IPS-18a (cell line): Measurements from ENCODE around the gene MPG.
"Not testable (repeated sequence)": the region's sequence is repeated elsewhere in the genome, so short reads cannot be mapped to it uniquely, and the experiment has no call there.

Experiments used
- H3K27ac ChIP-seq: one replicate; pipeline ENCODE4 v1.5.1; 2013; ENCODE audit warnings: low read length
- H3K27me3 ChIP-seq: one replicate; pipeline ENCODE4 v1.6.1; 2013; ENCODE audit warnings: mild to moderate bottlenecking, low read length; ENCODE audit not compliant: control insufficient read depth, insufficient read depth
- H3K36me3 ChIP-seq: one replicate; pipeline ENCODE4 v1.6.1; 2013; ENCODE audit warnings: low read depth, low read length; ENCODE audit not compliant: control insufficient read depth
- H3K4me1 ChIP-seq: one replicate; pipeline ENCODE4 v1.6.1; 2013; ENCODE audit warnings: low read depth, low read length; ENCODE audit not compliant: control insufficient read depth
- H3K4me3 ChIP-seq: one replicate; pipeline ENCODE4 v1.5.1; 2013; ENCODE audit warnings: low read length
- H3K9ac ChIP-seq: one replicate; pipeline ENCODE4 v1.6.1; 2013; ENCODE audit warnings: mild to moderate bottlenecking, low read length, moderate library complexity
- H3K9me3 ChIP-seq: one replicate; pipeline ENCODE4 v1.6.1; 2013; ENCODE audit warnings: low read depth, low read length; ENCODE audit not compliant: control insufficient read depth

Gene MPG, protein sequence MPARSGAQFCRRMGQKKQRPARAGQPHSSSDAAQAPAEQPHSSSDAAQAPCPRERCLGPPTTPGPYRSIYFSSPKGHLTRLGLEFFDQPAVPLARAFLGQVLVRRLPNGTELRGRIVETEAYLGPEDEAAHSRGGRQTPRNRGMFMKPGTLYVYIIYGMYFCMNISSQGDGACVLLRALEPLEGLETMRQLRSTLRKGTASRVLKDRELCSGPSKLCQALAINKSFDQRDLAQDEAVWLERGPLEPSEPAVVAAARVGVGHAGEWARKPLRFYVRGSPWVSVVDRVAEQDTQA

DNA sequence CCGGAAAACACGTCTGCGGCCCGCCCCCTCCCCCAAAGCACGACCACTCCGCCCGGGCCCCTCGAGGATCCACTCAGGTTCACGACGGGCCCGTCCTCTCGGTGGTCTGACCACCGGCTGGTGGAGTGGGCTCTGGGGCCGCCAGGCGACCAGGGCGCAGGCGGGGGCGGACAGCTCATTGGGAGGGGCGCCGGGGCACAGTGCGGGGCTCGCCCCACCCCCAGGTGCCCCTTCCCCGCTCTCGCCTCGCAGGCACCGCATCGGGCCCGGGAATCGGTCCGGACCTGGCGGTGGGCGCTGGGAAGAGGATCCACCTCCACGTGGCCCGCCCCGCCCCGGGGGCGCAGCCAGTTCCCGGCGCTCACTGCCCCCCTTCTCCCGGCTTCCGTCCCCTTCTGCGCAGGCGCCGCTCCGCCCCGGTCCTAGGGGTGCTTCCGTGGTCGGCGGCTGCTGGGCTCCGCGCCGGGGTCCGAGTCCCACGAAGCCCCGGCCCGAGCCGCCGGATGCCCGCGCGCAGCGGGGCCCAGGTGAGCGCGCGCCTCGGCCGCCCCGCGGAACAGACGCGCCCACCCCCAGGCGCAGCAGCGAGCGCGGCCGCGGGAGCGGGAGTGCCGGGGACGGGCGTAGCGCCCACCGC is at the start of gene MPG:
TSS of gene MPG (plus strand) at position 419 of the 637 bp plus-strand sequence. CDS start at position 504, 85 bp downstream.
- no peaks in the 10 kb centered on the region for H3K9me3 ChIP-seq
- H3K4me1 ChIP-seq = peaks cover 27% of the 10 kb centered on the region
- H3K27me3 ChIP-seq = peaks cover 14% of the 10 kb centered on the region
- peak within 1 kb of the TSS; percentile 64 for H3K4me3 ChIP-seq
- H3K9ac ChIP-seq = peak within 1 kb of the TSS; percentile 50
- H3K27ac ChIP-seq = no peak within 1 kb of the TSS
- no peaks in the 10 kb centered on the region for H3K36me3 ChIP-seq

DNA sequence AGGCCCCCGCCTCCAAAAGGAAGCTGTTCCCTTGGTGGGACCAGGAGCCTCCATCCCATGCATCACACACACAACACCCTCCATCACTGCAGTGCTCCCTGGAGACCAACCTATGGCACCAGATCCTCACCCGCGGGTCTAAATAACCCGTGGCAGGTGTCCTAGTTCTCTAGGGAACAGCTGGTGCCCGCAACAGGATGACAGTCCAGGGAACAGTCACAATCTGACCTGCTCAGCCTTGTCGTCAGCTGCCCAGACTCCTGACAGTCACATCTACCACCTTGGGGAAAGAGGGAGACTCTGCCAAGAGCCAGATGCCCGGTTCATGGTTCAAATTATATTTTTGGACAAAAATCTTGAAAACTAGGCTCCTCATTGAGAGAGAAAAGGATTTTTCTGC is 47.4 kb upstream of the MPG start:
- not testable (repeated sequence) for H3K9ac ChIP-seq, H3K9me3 ChIP-seq, H3K4me1 ChIP-seq, H3K36me3 ChIP-seq, H3K27ac ChIP-seq, H3K4me3 ChIP-seq, H3K27me3 ChIP-seq

GRCh38 chr16:33154-33876 is 44.7 kb upstream of the MPG start:
- H3K27me3 ChIP-seq, H3K36me3 ChIP-seq, H3K4me3 ChIP-seq, H3K27ac ChIP-seq, H3K4me1 ChIP-seq, H3K9me3 ChIP-seq, H3K9ac ChIP-seq: not testable (repeated sequence)

DNA sequence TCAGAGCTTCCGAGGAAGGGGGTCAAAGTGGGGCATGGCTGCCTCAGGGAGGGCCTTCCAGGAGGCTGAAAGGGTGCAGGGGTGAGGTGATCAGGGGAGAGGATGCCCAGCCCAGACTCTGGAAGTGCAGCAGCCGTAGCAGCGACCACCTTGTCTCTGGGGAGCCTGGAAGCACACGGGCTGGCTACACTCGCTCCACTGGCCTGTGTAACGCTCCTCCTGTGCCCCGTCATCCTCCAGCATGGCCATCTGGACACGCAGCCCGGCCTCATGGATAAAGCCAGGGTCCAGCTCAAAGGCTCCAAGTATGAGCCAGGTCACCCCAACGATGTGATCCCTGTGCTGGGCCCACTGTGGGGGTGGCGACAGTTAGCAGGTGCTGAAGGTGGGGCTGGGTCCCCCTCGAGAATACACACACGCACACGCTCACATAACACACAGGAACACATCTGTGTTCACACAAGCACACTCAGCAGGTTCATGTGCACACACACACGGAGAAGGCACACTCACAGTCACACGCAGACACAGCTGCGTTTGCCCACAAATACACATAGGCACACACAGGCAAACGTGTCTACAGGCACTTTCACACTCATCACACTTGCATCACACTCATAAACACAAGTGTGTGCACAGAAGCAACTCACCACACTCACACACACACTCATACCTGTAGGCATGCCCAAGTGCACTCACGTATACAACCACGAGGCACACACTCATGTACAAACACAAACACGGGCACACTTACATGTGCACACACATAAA is 44.0 kb upstream of the MPG start:
- H3K4me1 ChIP-seq = no peaks in the 10 kb centered on the region
- H3K9me3 ChIP-seq = no peaks in the 10 kb centered on the region
- no peak overlapping the region for H3K4me3 ChIP-seq
- peaks cover 3% of the 10 kb centered on the region for H3K36me3 ChIP-seq
- no peak overlapping the region for H3K9ac ChIP-seq
- no peak overlapping the region for H3K27ac ChIP-seq
- H3K27me3 ChIP-seq = no peaks in the 10 kb centered on the region

GRCh38 chr16:34648-34987 is 43.4 kb upstream of the MPG start:
- H3K4me1 ChIP-seq = no peaks in the 10 kb centered on the region
- H3K36me3 ChIP-seq = peaks cover 3% of the 10 kb centered on the region
- no peak overlapping the region for H3K9ac ChIP-seq
- no peaks in the 10 kb centered on the region for H3K9me3 ChIP-seq
- H3K4me3 ChIP-seq = no peak overlapping the region
- no peaks in the 10 kb centered on the region for H3K27me3 ChIP-seq
- no peak overlapping the region for H3K27ac ChIP-seq

- Histone ChIP-seq H3K4me3 (no peak overlapping the region), H3K27ac (no peak overlapping the region), H3K36me3 (peaks cover 3% of the 10 kb centered on the region), H3K4me1 (no peaks in the 10 kb centered on the region), H3K27me3 (no peaks in the 10 kb centered on the region), H3K9me3 (no peaks in the 10 kb centered on the region), H3K9ac (no peak overlapping the region)
Measured at GRCh38 chr16:35011-35677, 42.9 kb upstream of the MPG start.

DNA sequence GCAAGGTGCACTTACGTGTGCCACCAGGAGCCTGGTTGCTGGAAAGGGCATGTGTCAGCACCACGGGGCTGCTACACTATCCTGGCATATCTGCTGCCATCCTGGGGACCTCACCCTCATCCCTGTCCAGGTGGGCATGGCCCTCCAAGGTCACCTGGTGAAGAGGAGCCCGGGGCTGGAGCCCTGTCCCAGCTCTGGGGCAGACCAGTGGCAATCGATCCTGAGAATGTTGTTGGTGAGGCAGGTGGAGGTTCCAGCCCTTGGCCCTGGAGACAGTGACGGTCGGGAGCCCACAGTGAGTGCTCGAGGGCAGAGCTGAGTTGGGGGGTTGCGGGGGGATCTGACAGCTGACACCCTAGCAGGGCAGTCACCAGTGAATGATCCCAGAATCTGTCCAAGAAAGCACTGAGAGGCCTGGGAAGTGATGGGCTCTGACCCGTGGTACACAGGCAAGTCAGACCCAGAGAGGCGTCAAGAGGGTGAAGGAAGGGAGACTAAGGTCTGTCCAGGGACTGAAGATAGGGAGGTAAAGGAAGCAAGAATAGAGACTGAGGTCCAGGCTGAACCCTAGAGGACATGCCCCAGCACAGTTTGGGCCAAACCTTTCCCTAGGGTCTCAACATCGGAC is 42.2 kb upstream of the MPG start:
- Histone ChIP-seq H3K36me3 (peaks cover 3% of the 10 kb centered on the region), H3K27me3 (no peaks in the 10 kb centered on the region), H3K9ac (no peak overlapping the region), H3K4me3 (no peak overlapping the region), H3K9me3 (no peaks in the 10 kb centered on the region), H3K4me1 (no peaks in the 10 kb centered on the region), H3K27ac (no peak overlapping the region)

DNA sequence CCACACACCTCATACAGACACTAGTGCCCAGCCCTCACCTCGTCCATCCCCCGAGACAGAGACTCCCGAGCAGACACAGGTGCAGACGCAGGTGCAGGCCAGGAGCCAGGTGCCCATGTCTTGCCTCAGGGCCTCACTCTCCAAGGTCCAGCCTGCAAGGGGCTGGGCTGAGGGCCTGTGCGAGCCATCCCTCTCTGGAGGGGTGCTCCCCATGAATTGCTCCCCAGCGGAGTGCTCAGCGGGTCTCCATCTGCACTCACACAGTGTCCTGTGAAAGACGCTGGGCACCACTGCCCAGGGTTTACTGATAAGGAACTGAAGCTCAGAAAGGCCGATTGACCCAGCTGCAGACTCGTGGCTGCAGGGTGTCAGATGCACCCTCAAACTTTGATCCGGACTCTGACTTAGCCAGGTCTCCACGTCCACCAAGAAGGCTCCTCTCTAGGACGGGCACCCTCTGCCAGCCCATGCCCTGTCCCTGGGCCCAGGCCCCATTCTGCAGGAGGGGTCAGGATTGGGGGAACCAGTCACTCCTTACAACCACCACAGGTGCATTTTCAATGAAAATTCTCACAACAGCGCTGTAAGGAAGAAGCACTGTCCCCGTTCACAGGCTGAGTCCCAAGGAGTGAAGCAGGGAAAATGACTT is 41.6 kb upstream of the MPG start:
- Histone ChIP-seq H3K9ac (no peak overlapping the region), H3K36me3 (peaks cover 3% of the 10 kb centered on the region), H3K9me3 (no peaks in the 10 kb centered on the region), H3K4me3 (no peak overlapping the region), H3K4me1 (no peaks in the 10 kb centered on the region), H3K27ac (no peak overlapping the region), H3K27me3 (no peaks in the 10 kb centered on the region)

DNA sequence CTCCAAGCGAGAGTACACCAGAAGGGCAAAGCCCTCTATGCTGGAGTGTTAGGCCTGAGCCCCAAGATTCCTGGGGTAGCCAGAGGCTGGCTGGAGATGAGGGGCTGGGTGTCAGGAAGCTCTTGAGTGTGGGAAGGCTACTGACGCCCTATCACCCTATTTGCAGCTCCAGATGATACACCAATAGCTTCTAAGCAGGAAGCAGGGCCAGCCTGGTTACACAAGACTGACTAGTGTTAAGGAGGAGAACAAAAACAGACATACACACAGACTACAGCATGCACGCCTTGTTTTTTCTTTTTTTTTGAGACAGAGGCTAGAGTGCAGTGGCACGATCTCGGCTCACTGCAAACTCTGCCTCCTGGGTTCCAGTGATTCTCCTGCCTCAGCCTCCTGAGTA is 40.5 kb upstream of the MPG start:
- H3K36me3 ChIP-seq = peaks cover 10% of the 10 kb centered on the region
- no peak overlapping the region for H3K4me3 ChIP-seq
- H3K9me3 ChIP-seq = no peaks in the 10 kb centered on the region
- no peak overlapping the region for H3K27ac ChIP-seq
- no peaks in the 10 kb centered on the region for H3K27me3 ChIP-seq
- H3K9ac ChIP-seq = no peak overlapping the region
- no peaks in the 10 kb centered on the region for H3K4me1 ChIP-seq

DNA sequence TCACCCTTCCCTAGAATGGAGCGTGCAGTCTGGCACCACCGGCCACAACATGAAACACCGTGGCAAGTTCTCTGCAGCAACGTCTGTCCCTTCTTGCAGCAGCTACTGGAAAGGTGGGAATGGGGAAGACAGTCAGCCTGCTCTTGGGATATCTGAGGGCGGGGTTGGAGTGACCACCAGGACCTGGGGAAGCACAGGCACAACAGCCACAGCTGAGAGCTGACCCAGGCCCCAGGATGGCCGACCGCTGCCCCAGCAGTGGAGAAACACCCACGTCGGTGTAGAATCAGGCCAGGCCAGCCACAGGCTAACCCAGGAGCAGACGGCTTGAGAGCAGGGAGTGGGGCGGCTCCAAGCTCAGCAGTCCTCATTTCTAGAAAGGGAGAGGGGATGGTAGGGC is 39.8 kb upstream of the MPG start:
- not testable (repeated sequence) for H3K27ac ChIP-seq, H3K4me3 ChIP-seq, H3K27me3 ChIP-seq, H3K9ac ChIP-seq, H3K4me1 ChIP-seq, H3K9me3 ChIP-seq
- peaks cover 13% of the 10 kb centered on the region for H3K36me3 ChIP-seq
